GM19035 (cell line): ENCODE data around the gene SLC8A1.

Experiments used
- ATAC-seq: cut with Tn5 transposase; IDR thresholded peaks from one replicate; pipeline ENCODE4 v1.9.1; 2021; ENCODE audit not compliant: unreplicated experiment

The SLC8A1 gene

DNA sequence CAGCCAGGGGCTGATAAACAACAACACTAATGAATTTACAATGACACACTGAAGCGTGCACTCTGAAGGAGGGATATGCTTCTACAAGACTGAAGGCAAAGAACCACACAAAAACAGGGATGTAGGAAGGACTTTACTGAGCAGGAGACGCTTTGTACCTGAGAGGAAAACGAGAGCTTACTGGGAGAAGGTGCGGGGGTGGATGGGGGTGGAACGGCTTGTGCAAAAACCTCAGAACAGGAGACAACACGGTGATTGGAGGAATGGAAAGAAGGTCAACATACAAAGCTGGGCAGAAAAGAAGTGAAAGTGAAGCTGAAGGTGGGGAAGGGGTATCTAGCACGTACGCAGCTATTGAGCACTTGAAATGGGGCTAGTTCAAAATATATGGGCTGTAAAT lies 93.1 kb downstream of the SLC8A1 start:
- no peak for ATAC-seq

- no peak for ATAC-seq
Observed at GRCh38 chr2:40357667-40358066, 94.2 kb downstream of the SLC8A1 start.

DNA sequence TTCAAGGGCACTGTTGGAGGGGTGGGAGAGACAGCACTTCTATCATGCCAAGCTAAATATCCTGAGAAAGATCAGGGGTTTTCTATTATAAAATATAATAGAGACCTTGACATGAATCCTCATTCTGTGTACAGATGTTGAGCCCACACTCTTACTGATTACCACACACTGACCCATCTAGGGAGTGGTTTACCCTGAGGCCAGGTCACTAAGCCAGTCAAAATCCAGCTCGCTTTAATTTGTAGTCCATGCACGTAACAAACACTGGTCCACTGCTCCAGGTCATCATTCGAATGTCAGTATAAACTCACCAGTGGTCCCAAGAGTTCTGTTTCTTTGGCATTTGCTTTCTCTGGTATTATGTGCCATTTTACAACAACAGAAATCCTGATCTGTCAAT lies 96.4 kb downstream of the SLC8A1 start:
- ATAC-seq = no peak

DNA sequence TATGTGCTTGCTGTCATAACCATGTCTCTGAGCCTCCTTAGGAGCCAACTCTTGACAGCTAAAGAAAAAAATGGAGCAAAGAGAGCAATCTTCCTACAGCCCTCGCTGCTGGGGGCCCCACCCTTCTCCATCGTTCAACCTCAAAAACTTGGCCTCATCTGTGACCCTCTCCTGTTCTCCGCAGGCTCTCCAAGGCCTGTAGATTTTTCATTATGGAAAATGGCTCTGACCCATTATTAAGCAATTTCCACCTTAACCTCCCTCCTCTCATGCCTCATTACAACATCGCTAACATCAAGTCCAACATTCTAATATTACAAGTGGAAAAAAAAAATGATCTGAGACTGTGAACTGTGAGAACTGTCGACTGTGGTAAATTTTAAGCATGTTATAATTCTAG lies 98.7 kb downstream of the SLC8A1 start:
- ATAC-seq = no peak

DNA sequence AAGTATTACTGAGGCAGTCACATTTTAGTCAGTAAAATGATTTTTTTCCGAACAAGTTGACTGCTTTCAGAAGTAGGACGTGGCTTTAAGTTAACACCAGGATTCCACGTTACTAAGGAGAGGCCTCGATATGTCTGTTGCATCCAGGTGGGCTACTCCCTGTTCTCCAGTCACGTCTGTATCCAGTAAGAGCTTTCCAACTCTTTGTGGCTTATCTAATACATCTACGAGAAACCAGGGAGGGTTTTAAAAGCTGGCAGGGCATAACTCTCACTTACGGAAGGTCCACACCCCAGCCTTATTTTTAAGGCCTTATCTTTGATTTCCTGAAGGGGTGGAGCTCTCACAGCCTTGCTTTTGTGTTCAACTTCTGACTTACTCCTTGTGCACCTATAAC lies 99.2 kb downstream of the SLC8A1 start:
- no peak for ATAC-seq

GRCh38 chr2:40352041-40352702 lies 99.7 kb downstream of the SLC8A1 start:
- ATAC-seq = no peak

GRCh38 chr2:40348665-40349064 lies 103.2 kb downstream of the SLC8A1 start:
- no peak for ATAC-seq

- no peak for ATAC-seq
Observed at GRCh38 chr2:40348038-40348437, 103.9 kb downstream of the SLC8A1 start.

DNA sequence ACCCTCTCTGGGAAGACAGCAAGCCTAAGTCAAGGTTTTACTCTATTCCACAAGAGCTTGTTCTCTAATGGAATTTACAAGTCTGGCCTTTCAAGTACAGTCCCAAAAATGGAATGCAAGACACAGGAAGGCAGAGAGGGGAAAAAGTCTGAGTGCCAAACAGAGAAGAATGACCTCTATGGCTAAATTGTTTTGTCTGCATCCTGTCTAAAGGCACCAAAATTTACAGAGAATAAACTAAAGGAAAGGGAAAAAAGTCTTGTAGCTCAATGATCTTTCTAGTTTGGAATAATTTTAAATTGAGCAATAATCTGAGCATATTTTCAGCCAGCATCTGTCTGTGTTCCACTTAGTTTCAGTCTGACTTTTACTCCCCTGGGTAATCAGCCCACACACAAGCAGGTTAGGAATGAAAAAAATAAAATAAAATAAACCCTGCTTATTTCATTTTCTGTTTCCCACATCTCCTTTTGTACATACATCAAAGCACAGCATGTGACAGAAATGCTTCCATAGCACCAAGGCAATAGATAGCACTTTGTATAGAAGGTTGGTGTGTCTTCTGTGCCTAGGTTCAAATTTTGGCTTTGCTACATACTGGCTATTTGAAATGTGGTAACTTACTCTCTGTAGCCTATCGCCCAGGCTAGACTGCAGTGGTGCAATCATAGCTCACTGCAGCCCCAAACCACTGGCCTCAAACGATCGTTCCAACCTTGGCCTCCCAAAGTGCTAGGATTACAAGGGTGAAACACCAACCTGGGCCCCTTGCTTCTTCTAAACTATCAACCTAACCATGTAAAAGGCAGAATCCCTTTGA lies 105.1 kb downstream of the SLC8A1 start:
- peak; percentile 70 for ATAC-seq

DNA sequence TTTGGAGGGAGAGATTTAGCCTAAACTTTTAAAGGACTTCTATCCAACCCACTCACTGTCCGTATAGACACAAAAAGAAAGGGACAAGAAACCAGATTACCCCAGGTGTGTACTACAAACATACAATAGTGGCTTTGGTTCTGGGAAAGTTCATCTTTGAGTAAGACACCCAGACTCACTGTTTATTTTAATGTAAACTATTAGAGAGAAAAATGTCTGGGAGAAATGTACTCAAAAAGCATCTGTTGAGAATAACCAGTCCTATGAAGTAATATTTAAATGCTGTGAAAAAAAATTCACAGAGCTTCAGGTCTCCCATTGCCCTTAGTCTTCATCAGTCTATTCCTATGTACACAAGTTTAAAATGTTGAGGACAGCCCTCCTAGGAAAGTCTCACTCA lies 107.5 kb downstream of the SLC8A1 start:
- no peak for ATAC-seq

DNA sequence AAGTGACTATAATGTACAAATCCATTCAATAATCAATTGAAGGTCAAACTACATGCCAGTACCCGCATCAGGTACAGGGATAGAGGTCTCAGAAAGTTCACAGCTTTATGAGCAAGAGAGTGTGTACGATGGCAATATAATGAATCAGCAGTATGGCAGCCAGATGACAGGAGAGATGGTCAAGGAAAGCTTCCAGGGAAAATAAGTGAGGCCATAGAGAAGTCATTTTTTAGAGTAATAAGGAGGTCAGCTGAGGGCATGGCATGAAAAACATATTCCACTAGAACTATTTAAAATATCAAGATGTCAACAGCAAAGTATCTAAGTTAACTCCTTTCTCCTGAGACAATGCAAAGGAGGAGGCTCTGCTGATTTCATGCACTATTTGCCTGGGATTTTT lies 108.0 kb downstream of the SLC8A1 start:
- ATAC-seq = no peak

DNA sequence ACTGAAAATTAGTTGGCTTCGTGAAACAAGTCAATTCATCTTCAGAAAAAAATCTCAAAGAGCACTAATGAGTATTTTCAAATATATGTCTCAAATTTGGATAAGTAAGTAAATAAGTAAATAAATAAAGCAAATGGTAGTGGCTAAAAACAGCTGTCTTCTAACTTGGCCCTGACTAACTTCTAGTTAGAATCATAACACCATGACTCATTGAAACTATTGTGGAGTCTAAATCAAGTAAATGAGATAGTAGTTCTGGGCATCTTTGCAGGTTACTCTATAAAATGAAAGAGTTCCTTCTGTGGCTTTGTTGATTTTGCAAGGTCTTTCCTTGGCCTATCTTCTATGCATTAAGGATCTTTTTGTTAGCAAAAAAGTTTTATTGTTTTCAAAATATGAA lies 110.7 kb downstream of the SLC8A1 start:
- ATAC-seq = no peak

DNA sequence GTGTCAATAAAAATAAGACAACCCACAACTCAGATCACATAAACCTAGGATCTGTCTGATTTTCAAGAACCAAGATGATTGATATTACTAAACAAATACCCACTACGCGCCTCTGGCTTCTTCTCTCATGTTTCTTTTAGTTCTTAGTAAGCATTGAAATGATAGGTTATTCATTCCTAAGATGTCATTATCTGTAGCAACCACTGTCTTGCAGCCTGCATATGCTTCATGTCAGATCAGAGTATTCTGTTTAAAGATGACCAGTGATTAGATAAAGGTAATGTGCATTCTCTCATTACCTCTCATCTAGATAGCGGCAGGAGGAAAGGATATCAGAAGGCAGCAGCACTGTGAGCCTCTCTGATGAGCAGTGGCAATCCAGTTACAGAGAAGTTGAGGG lies 112.9 kb downstream of the SLC8A1 start:
- ATAC-seq = no peak

DNA sequence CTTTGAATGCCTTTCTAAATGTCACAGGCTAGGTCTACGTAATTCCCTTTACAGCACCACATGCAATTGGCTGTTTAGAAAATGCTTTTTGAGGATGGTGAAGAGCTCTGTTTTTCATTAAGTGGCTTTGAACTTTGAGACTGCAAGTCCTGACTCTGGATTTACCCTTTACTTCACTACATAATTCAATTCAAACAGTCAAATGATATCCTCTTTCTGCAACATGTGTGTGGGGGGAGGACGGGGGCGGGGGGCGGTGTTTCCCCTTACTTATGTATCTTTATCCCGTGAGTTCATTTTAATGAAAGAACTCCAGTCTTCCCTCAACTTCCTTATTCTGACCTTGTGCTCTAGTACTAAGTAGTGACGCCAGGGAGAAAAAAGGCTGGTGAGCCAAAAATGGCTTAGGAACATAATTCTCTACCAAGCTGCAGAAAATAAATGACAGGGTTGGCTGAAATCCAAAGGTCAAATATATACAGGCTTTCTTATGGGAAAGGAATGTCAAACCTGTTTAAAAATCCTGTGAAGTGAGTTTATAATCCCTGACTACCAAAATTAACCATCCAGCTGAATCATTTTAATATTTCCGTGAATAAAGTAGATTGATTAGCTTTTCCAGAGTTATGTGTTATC lies 119.6 kb downstream of the SLC8A1 start:
- ATAC-seq = no peak

DNA sequence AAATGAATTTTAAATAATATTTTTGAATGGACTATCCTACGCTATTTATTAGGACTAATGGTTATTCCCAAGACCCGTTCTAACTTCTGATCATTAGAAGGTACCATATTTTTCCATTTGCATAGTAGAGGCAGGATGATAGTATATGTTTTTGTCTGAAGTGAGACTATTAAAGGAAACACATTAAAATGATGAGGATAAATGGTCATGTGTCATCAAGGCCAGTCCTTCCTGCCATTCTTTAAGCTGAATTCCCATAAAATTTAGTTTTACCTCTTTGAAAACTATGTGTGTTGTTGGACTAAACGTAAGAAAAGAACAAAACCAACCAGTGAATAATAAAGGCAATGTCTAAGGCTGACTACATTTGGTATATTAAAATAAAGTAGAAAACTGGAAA lies 121.8 kb downstream of the SLC8A1 start:
- ATAC-seq = no peak

DNA sequence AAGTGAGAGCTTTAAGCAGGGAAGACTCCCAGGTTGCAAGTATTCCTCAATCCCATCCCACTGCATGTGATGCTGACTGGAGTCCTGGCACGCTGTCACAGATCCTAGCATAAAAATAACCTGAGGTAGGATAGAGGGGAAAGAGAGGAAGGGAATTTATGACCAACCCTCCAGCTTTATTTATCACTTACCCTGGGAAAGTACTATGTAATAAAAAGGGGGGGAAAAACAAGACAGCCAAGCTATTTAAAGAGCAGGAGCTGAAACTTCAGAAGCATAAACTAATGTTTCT lies 122.2 kb downstream of the SLC8A1 start:
- ATAC-seq = no peak

GRCh38 chr2:40325116-40325515 lies 126.8 kb downstream of the SLC8A1 start:
- no peak for ATAC-seq

- ATAC-seq = no peak
Observed at GRCh38 chr2:40324656-40325055, 127.2 kb downstream of the SLC8A1 start.

GRCh38 chr2:40321822-40322221 lies 130.1 kb downstream of the SLC8A1 start:
- no peak for ATAC-seq

DNA sequence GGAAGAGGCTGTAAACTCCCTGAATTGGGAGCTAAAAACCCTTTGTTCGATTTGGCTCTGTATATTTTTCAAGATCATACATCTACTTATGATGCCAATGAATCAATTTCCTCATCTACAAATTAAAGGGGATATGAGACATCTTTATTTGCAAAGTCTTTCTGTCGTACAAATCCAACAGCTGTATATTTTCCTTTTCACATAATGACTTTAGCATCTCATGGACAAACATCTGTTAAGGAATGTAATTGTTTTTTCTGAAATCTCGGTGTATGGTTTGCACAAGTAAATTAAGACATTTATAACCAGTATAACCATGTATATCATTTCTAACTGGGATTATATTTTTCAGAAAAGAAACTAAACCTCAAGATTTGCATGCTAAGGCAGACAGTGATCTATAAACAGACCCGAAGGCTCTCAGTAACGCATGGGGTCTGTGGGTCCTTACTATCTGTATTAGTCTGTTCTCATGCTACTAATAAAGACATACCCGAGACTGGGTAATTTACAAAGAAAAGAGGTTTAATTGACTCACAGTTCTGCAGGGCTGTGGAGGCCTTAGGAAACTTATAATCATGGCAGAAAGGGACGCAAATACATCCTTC lies 130.8 kb downstream of the SLC8A1 start:
- peak; percentile 78 for ATAC-seq

- ATAC-seq = no peak
Observed at GRCh38 chr2:40318921-40319320, 133.0 kb downstream of the SLC8A1 start.

GRCh38 chr2:40317761-40318160 lies 134.1 kb downstream of the SLC8A1 start:
- ATAC-seq = no peak
